ENCODE measurements around the gene LPO. TPM values are rescaled to one million over a fixed set of nuclear protein-coding genes. Genes with fewer than 3 reads are reported as not detected.

LPO gene
- total and polyA plus RNA-seq, 9 of the 15 experiments (the other 6 are each of a cell fraction or from before 2014, with no cell fraction given) = 0.07 to 0.11 TPM; not detected in 7

GRCh38 chr17:58232707-58233156, 5.7 kb upstream of the LPO start (continued):
- TF ChIP-seq EGR1 (conservative IDR thresholded peaks at IDR 0.05) (peak; percentile 65), RREB1 (CRISPR knock-in tag; IDR thresholded peaks at IDR 0.05) (peak; percentile 68; the same call in 1 of the 2 replicates), ZFP36 (IDR thresholded peaks at IDR 0.05; ENCODE audit: low read depth, low read length, partially characterized antibody) (peak; percentile 60), ZNF121 (CRISPR knock-in tag; conservative IDR thresholded peaks at IDR 0.05) (no peak), MAZ (CRISPR knock-in tag; conservative IDR thresholded peaks at IDR 0.05 in 1 of 2, IDR thresholded peaks at IDR 0.05 in 1 of 2) (no peak), ZNF668 (CRISPR knock-in tag; IDR thresholded peaks at IDR 0.05) (no peak), MEIS2 (IDR thresholded peaks at IDR 0.05; ENCODE audit: partially characterized antibody) (peak; percentile 25), TEAD4 (IDR thresholded peaks at IDR 0.05; ENCODE audit: low read length) (peak; percentile 15; the same call in 1 of the 2 replicates), TEAD4 (CRISPR knock-in tag; IDR thresholded peaks at IDR 0.05; ENCODE audit: borderline replicate concordance) (no peak), FOSL1 (tag; conservative IDR thresholded peaks at IDR 0.05) (peak; percentile 62), CREB1 (IDR thresholded peaks at IDR 0.05) (peak; percentile 87), CREB1 (CRISPR knock-in tag; IDR thresholded peaks at IDR 0.05) (peak; percentile 72), DPF2 (IDR thresholded peaks at IDR 0.05) (peak; percentile 26; the same call in 1 of the 2 replicates), UBTF (IDR thresholded peaks at IDR 0.05; ENCODE audit: borderline replicate concordance in 1 of 2, low read depth in 2 of 2, low read length in 2 of 2) (peak in 1 of 2 experiments; percentile 48; a peak in 1 of 4 replicates), BHLHE40 (IDR thresholded peaks at IDR 0.05; ENCODE audit: low read length) (peak; percentile 61; the same call in 1 of the 2 replicates), GABPA (tag; conservative IDR thresholded peaks at IDR 0.05; ENCODE audit: low read depth) (0 out of 2 replicates have a peak, but pooled peaks have one; percentile 18), ERF (CRISPR knock-in tag; IDR thresholded peaks at IDR 0.05) (0 out of 2 replicates have a peak, but pooled peaks have one; percentile 14), NCOA6 (IDR thresholded peaks at IDR 0.05) (no peak), SPI1 (IDR thresholded peaks at IDR 0.05; ENCODE audit: borderline replicate concordance, low read depth, low read length) (peak; percentile 61; the same call in 1 of the 2 replicates), CTCF (IDR thresholded peaks at IDR 0.05 in 2 of 3, conservative IDR thresholded peaks at IDR 0.05 in 1 of 3; ENCODE audit: insufficient read depth in 2 of 3, low read depth in 1 of 3, low read length in 3 of 3) (peak in 2 of 3 experiments; percentile 20 to 25; a peak in 2 of 6 replicates)

Data from K562 (cell line).